ENCODE results near the gene ARHGAP32. TPM values are rescaled to one million over a fixed set of nuclear protein-coding genes. Genes with fewer than 3 reads are reported as not detected.
"Not testable (repeated sequence)": the region's sequence is repeated elsewhere in the genome, so short reads cannot be mapped to it uniquely, and the experiment has no call there.

Gene ARHGAP32
- total RNA-seq, 1 experiment from 2014 or later = 62.6 TPM

DNA sequence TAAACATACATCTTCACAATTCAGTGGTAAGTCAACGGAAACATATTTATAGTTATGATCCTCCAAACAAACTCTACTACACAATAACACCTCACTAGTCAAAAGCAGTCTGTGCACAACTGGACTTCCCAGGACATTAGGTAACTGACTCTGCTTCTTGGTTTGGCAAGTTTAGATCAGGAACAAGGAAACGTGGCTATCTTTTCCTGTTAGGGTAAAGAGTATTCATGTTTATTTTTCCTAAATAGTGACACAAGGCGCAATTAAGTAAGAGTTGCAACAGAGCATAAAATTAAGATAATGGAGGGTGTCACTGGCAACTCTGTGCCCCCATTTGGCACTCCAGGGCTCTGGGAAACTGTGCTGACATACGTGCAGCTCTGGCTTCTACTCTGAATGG lies 179.2 kb downstream of the ARHGAP32 start:
- Mint-ChIP-seq H3K9me3 (ENCODE audit: unreplicated experiment) (no peaks in the 10 kb centered on the region), H3K4me1 (ENCODE audit: insufficient read depth, unreplicated experiment) (no peaks in the 10 kb centered on the region), H3K27ac (ENCODE audit: low read depth, unreplicated experiment) (no peak overlapping the region), H3K36me3 (ENCODE audit: insufficient read depth, unreplicated experiment) (peaks cover 5% of the 10 kb centered on the region), H3K27me3 (ENCODE audit: insufficient read depth, unreplicated experiment) (no peaks in the 10 kb centered on the region), H3K4me3 (ENCODE audit: unreplicated experiment) (no peak overlapping the region)
- TF ChIP-seq, protein P1, sequence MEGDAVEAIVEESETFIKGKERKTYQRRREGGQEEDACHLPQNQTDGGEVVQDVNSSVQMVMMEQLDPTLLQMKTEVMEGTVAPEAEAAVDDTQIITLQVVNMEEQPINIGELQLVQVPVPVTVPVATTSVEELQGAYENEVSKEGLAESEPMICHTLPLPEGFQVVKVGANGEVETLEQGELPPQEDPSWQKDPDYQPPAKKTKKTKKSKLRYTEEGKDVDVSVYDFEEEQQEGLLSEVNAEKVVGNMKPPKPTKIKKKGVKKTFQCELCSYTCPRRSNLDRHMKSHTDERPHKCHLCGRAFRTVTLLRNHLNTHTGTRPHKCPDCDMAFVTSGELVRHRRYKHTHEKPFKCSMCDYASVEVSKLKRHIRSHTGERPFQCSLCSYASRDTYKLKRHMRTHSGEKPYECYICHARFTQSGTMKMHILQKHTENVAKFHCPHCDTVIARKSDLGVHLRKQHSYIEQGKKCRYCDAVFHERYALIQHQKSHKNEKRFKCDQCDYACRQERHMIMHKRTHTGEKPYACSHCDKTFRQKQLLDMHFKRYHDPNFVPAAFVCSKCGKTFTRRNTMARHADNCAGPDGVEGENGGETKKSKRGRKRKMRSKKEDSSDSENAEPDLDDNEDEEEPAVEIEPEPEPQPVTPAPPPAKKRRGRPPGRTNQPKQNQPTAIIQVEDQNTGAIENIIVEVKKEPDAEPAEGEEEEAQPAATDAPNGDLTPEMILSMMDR (IDR thresholded peaks at IDR 0.05; ENCODE audit: unreplicated experiment) = no peak
- intact Hi-C loops (cut with micrococcal nuclease) = no loop called here
- no TSS peak for BruUV-seq (replicated peaks)
- ChIA-PET CTCF (no interaction called here), POLR2A (interaction anchor here (1.0 kb wide), 1 partner anchor 10 kb away, joined by 3 read pairs; no protein-coding TSS in a partner anchor)
- no peak for DNase-seq (ENCODE audit: unreplicated experiment)

DNA sequence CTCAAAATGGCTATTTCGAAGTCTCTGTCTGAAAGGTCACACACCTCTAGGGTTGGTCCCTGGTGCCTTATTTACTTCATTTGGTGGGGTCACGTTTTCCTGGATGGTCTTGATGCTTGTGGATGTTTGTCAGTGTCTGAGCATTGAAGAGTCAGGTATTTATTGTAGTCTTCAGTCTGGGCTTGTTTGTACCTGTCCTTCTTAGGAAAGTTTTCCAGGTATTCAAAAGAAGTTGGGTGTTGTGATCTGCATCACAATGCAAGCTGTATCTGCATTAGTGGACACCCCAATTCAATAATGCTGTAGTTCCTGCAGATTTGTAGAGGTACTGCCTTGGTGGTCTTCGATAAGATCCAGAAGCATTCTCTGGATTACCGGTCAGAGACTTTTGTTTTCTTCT lies 186.0 kb downstream of the ARHGAP32 start:
- H3K9me3 Mint-ChIP-seq (ENCODE audit: unreplicated experiment) = peaks cover 24% of the 10 kb centered on the region
- ChIA-PET POLR2A (interaction anchor here (0.8 to 2.6 kb wide), 2 partner anchors 17 to 57 kb away, joined by 3 to 9 read pairs; no protein-coding TSS in a partner anchor), CTCF (no interaction called here)
- no peak overlapping the region for H3K4me3 Mint-ChIP-seq (ENCODE audit: unreplicated experiment)
- peaks cover under 1% of the 10 kb centered on the region for H3K36me3 Mint-ChIP-seq (ENCODE audit: insufficient read depth, unreplicated experiment)
- DNase-seq (ENCODE audit: unreplicated experiment) = no peak
- TF ChIP-seq, protein P1 (IDR thresholded peaks at IDR 0.05; ENCODE audit: unreplicated experiment) = no peak
- peak overlapping the region; percentile 70 for H3K27ac Mint-ChIP-seq (ENCODE audit: low read depth, unreplicated experiment)
- BruUV-seq (replicated peaks) = no TSS peak
- H3K27me3 Mint-ChIP-seq (ENCODE audit: insufficient read depth, unreplicated experiment) = no peaks in the 10 kb centered on the region
- no peaks in the 10 kb centered on the region for H3K4me1 Mint-ChIP-seq (ENCODE audit: insufficient read depth, unreplicated experiment)
- intact Hi-C loops (cut with micrococcal nuclease) = no loop called here

DNA sequence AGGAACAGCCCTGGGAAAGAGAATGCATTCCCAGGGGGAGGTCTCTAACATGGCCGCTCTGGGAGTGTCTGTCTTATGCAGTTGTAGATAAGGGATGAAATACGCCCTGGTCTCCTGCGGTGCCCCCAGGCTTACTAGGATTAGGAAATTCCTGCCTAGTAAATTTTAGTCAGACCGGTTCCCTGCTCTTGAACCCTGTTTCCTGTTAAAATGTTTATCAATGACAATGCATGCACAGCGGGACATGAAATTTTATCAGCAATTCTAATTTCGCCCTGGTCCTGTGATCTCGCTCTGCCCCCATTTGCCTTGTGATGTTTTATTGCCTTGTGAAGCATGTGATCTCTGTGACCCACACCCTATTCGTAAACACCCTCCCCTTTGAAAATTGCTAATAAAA lies 193.0 kb downstream of the ARHGAP32 start:
- BruUV-seq (replicated peaks); DNase-seq (ENCODE audit: unreplicated experiment); H3K27ac Mint-ChIP-seq (ENCODE audit: low read depth, unreplicated experiment); H3K4me1 Mint-ChIP-seq (ENCODE audit: insufficient read depth, unreplicated experiment); CTCF ChIA-PET; H3K27me3 Mint-ChIP-seq (ENCODE audit: insufficient read depth, unreplicated experiment); POLR2A ChIA-PET; H3K4me3 Mint-ChIP-seq (ENCODE audit: unreplicated experiment); intact Hi-C loops (cut with micrococcal nuclease): not testable (repeated sequence)
- Mint-ChIP-seq H3K36me3 (ENCODE audit: insufficient read depth, unreplicated experiment) (peaks cover 33% of the 10 kb centered on the region), H3K9me3 (ENCODE audit: unreplicated experiment) (peaks cover 16% of the 10 kb centered on the region)

DNA sequence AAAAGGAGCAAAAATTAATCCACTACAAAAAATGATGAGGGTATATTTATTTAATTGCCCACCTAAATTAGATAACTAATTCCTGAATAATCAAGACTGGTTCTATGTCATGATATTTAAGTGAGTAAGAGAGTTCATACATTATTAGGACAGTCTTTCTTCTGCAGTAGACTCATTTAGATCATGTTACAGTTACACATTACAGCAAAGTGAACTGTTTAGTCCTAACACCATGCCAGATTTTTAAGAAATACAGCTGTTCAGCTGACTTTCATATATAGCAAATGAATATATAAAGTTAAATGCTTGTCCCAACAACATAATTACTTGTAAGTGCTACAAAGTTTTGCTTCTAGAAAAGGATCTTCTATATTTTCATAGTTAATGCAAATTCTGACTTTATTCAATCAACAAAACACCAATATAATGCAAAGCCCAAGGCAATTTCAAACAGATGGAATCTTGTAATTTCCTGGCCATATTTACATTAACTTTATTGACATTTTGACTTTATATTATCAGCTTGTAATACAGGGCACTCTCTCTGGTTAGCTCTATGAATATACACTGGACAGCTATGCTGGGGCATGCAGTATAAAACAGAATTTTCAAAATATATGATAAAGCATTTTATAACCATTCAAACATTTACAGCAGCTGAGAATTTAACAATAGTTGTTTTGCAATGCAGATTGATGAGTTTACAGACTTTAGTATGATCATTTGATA lies 203.7 kb downstream of the ARHGAP32 start:
- H3K4me1 Mint-ChIP-seq (ENCODE audit: insufficient read depth, unreplicated experiment) = peaks cover 7% of the 10 kb centered on the region
- no peak overlapping the region for H3K4me3 Mint-ChIP-seq (ENCODE audit: unreplicated experiment)
- ChIA-PET CTCF (interaction anchor here (0.6 to 0.7 kb wide), 2 partner anchors 29 to 498 kb away, joined by 3 to 4 read pairs; no protein-coding TSS in a partner anchor), POLR2A (interaction anchor here (1.1 kb wide), 1 partner anchor 467 kb away, joined by 3 read pairs; no protein-coding TSS in a partner anchor)
- H3K27ac Mint-ChIP-seq (ENCODE audit: low read depth, unreplicated experiment) = peak overlapping the region; percentile 10
- no TSS peak for BruUV-seq (replicated peaks)
- H3K9me3 Mint-ChIP-seq (ENCODE audit: unreplicated experiment) = no peaks in the 10 kb centered on the region
- TF ChIP-seq, protein P1 (IDR thresholded peaks at IDR 0.05; ENCODE audit: unreplicated experiment) = no peak
- H3K27me3 Mint-ChIP-seq (ENCODE audit: insufficient read depth, unreplicated experiment) = no peaks in the 10 kb centered on the region
- intact Hi-C loops (cut with micrococcal nuclease) = loop anchor here (10.0 kb wide), 1 partner anchor 346 kb away; no protein-coding TSS in a partner anchor
- no peak for DNase-seq (ENCODE audit: unreplicated experiment)
- peaks cover 44% of the 10 kb centered on the region for H3K36me3 Mint-ChIP-seq (ENCODE audit: insufficient read depth, unreplicated experiment)
